Adrenal gland (tissue), 12 donors: ENCODE results near the gene MAD1L1. TPM values are rescaled to one million over a fixed set of nuclear protein-coding genes. Genes with fewer than 3 reads are reported as not detected.

Experiments used
- DNase-seq, 7 donors: peaks; one replicate each; pipeline ENCODE4 v3.0.0-alpha.2; 2019 to 2020
- H3K27ac ChIP-seq, 5 donors: fragments of 200-600 bp; sonication (generic) in 4 of 5; 1 replicate in 3 of 5; 2 replicates in 2 of 5; pipeline versions ENCODE4 v1.5.1 to v1.8.0; 2016 to 2020; ENCODE audit warnings: mild to moderate bottlenecking in 1 of 5
- H3K27me3 ChIP-seq: fragments of 200-600 bp; 2 replicates; pipeline ENCODE4 v1.8.0; 2021
- H3K36me3 ChIP-seq, 2 donors: fragments of 200-600 bp; replicated peaks in 1 of 2; 1 replicate in 1 of 2; 2 replicates in 1 of 2; pipeline versions ENCODE4 v1.5.1 to v1.8.0; 2018 to 2022
- H3K4me1 ChIP-seq, 2 donors: fragments of 200-600 bp; replicated peaks in 1 of 2; 1 replicate in 1 of 2; 2 replicates in 1 of 2; pipeline versions ENCODE4 v1.5.1 to v1.8.0; 2018 to 2021
- H3K4me3 ChIP-seq, 4 donors: fragments of 200-600 bp; sonication (generic) in 3 of 4; one replicate each; pipeline ENCODE4 v1.5.1; 2016 to 2018
- H3K9me3 ChIP-seq, 3 donors: fragments of 200-600 bp; sonication (generic) in 1 of 3; replicated peaks in 1 of 3; 1 replicate in 2 of 3; 2 replicates in 1 of 3; pipeline versions ENCODE4 v1.5.1 to v1.8.0; 2016 to 2021
- CTCF ChIP-seq, 6 experiments: fragments of 450-650 bp in 4 of 6; fragments of 200-600 bp in 2 of 6; sonication (generic) in 1 of 6; IDR thresholded peaks; 1 replicate in 5 of 6; 2 replicates in 1 of 6; pipeline versions ENCODE4 v1.5.1 to v1.8.0; 2016 to 2021; ENCODE audit warnings: antibody characterized with exemption in 6 of 6, mild to moderate bottlenecking in 2 of 6, moderate library complexity in 1 of 6
- POLR2A ChIP-seq, 2 donors: fragments of 450-650 bp; IDR thresholded peaks; one replicate each; pipeline ENCODE4 v1.6.1; 2017; ENCODE audit warnings: antibody characterized with exemption in 2 of 2, mild to moderate bottlenecking in 2 of 2, moderate library complexity in 1 of 2
- WGBS, 4 donors: extraction: QIAGEN DNeasy Blood & Tissue Kit in 2 of 4; methylation state at CpG; one replicate each; pipeline versions ENCODE4 v1.1.5 to v1.1.7; 2013 to 2017; 5-methylcytosine and 5-hydroxymethylcytosine counted together
- intact Hi-C, 2 donors: fragments of 100-400 bp; cut with DNase I; formaldehyde crosslinking; loops; one replicate each; pipeline versions ENCODE4 v1.14.1 to v1.15.0; 2022 to 2023
- polyA plus RNA-seq, 3 donors: library from polyadenylated mRNA; stranded (reverse); fragments of 200-250 nt in 2 of 3; fragments of 350-450 nt in 1 of 3; fragmentation: Illumina TruSeq in 1 of 3; extraction: RNeasy Lipid Tissue Mini Kit (QIAGEN cat#74804) in 1 of 3; gene quantifications; one replicate each; pipeline ENCODE4 v1.2.3, GENCODE V29; 2013 to 2014
- total RNA-seq, 9 donors: library from RNA; depleted of rRNA in 4 of 9; stranded (reverse); fragments of >200 nt in 4 of 9; fragments of 120-200 nt in 1 of 9; fragmentation: NEBNext Ultra II Directional in 1 of 9; extraction: Animal tissue kit (Norgen Biotek cat#: 25700) in 1 of 9; gene quantifications; one replicate each; pipeline versions ENCODE4 v1.1.0 to v1.2.4, GENCODE V29; 2013 to 2023
- donor health status: healthy with polysubstance abuse.
- donor health status: Bipolar disorder and iron deficiency.
- donor health status: DM: yes; HTN: yes; CAD: no.
- donor health status: DM: no; HTN: no; CAD: no.
- donor health status: DM: no; HTN: no; CAD: no.
- donor health status: DM: yes; HTN: yes; CAD: no.

MAD1L1 gene
- total and polyA plus RNA-seq, 12 donors, result 6.7 to 87.7 (median 28.9) TPM

DNA sequence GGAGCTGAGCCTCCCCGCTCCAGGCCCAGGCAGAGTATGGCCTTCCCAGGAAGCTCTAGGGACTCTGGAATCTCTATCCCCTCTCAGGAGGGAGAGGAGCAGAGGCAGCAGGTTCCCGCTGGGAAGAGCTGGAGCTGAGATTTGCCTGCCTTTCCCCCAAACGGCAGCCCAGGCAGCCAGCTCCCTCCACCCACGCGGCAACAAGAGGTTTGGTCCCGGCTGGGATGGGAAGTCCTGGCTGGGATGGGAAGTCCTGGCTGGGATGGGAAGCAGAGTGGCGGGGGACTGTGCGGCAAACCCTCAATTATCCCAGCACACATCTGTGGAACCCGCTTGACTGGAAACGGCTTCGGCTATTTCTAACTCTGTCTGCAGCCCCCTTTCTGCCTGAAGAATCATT, 339.7 kb downstream of the MAD1L1 start:
- no peak overlapping the region for H3K4me3 ChIP-seq
- no peaks in the 10 kb centered on the region for H3K36me3 ChIP-seq
- no peak for DNase-seq
- H3K9me3 ChIP-seq, result no peaks in the 10 kb centered on the region
- no peaks in the 10 kb centered on the region for H3K4me1 ChIP-seq
- H3K27me3 ChIP-seq, result no peaks in the 10 kb centered on the region
- no peak overlapping the region for H3K27ac ChIP-seq
- WGBS, 4 donors, result 77 to 89% (median 85%) methylated on average over 8 to 11 of the region's 11 CpGs
- intact Hi-C loops, result no loop called here
- TF ChIP-seq POLR2A (IDR thresholded peaks at IDR 0.05) (no peak), CTCF (IDR thresholded peaks at IDR 0.05) (no peak)

DNA sequence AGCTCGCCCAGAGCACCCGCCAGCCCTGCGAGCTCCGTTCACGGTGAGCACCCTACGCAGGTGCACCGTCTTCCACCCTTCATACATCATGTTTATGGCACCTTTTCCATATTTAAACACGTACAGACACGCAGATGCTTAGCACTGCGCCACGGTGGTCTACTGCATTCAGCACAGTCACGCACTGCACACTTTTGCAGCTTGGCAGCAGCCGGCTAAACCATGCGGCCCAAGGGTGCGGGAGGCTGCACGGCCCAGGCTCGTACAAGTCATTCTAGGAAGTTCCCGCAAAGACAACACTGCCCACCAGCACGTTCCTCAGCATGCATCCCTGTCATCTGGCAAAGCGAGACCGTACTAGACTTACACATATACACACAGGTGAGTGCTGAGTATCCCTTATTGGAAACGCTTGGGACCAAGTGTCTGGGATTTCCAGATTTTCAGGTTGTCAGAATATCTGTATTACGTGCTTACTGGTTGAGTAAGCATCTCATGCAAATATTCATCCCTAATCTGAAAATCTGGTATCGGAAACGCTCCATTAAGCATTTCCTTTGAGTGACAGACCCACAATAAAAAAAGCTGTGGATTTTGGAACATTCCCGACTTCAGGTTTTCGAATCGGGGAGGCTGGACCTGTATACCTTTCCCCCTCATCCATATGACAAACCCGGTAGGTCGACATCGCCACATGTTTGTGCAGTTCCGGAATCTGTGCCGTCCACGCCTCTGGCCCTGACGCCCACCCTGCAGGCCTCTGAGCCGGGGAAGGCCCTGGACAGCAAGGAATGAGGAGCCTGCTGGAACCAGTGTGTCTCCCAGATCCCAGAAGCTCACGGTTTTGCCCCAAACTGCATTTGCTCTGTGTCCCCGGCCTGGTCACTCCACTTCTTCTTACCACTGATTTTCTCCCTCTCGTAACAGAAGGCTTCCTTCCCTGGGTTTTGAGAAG, 340.5 kb downstream of the MAD1L1 start:
- Histone ChIP-seq H3K9me3 (no peaks in the 10 kb centered on the region), H3K36me3 (no peaks in the 10 kb centered on the region), H3K4me1 (no peaks in the 10 kb centered on the region), H3K27me3 (no peaks in the 10 kb centered on the region), H3K4me3 (no peak overlapping the region), H3K27ac (no peak overlapping the region)
- DNase-seq, result no peak
- no peak for TF ChIP-seq CTCF (IDR thresholded peaks at IDR 0.05)
- TF ChIP-seq POLR2A (IDR thresholded peaks at IDR 0.05), result no peak
- intact Hi-C loops, result no loop called here
- WGBS, 4 donors, result 97 to 98% (median 97%) methylated on average over 31 to 39 of the region's 39 CpGs

- 91 to 95% (median 94%) methylated on average over 24 to 26 of the region's 26 CpGs for WGBS, 4 donors
- Histone ChIP-seq H3K9me3 (no peaks in the 10 kb centered on the region), H3K27me3 (no peaks in the 10 kb centered on the region), H3K4me3 (no peak overlapping the region), H3K36me3 (no peaks in the 10 kb centered on the region), H3K4me1 (no peaks in the 10 kb centered on the region), H3K27ac (no peak overlapping the region)
- TF ChIP-seq CTCF (IDR thresholded peaks at IDR 0.05) (no peak), POLR2A (IDR thresholded peaks at IDR 0.05) (no peak)
- intact Hi-C loops, result no loop called here
- DNase-seq, result no peak
Observed at GRCh38 chr7:1890289-1891235, 342.2 kb downstream of the MAD1L1 start.

DNA sequence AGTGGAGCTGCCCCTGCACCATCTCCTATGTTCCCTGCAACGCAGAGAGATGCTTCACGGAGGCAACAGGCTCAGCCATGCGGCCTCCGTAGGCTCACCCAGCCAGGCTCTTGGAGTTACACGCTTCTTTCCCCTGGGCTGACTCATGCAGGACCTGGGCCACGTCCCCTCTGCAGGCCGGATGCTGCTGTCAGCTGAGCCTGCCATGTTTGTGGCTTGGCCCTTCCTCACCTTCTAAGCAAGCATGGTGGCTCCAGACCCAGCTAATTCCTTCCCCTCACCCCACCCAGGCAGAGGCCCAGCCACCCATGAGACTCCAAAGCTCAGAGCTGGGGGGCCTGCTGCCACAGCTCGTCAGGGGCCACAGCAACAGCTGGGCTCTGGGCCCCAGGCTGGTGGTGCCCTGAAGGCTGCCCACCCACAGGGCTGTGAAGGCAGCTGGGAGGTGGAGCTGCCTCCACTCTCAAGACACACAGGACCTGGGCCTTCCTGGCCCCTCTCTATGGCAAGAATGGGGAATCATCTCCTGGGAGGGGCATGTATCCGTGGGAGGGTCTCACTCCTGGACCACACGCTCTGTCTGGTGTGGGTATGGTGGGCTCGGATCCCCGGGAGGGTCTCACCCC, 343.1 kb downstream of the MAD1L1 start:
- Histone ChIP-seq H3K27ac (no peak overlapping the region), H3K27me3 (no peaks in the 10 kb centered on the region), H3K4me1 (no peaks in the 10 kb centered on the region), H3K36me3 (no peaks in the 10 kb centered on the region), H3K9me3 (no peaks in the 10 kb centered on the region), H3K4me3 (no peak overlapping the region)
- no peak for DNase-seq
- intact Hi-C loops, result no loop called here
- 92 to 100% (median 96%) methylated on average over 3 to 12 of the region's 12 CpGs for WGBS, 4 donors
- TF ChIP-seq CTCF (IDR thresholded peaks at IDR 0.05) (no peak), POLR2A (IDR thresholded peaks at IDR 0.05) (no peak)
